HepG2 (cell line): Measurements from ENCODE around the gene POLA1. TPM values are rescaled to one million over a fixed set of nuclear protein-coding genes. Genes with fewer than 3 reads are reported as not detected.
A peak's percentile ranks its signal among the peaks of the same experiment; 100 is the strongest.

Experiments
- ATAC-seq: fragments of 200-7000 bp; cut with Tn5 transposase; 3 replicates; pipeline ENCODE4 v1.9.1; 2020; ENCODE audit warnings: mild to moderate bottlenecking, moderate library complexity
- BruUV-seq: library from RNA; stranded (reverse); fragments of 400-500 nt; replicated peaks from 2 replicates; lab custom pipeline; 2021; lab: Mats Ljungman, UMichigan
- CTCF ChIA-PET: fragments of 300-600 bp; formaldehyde crosslinking; extraction: SDS; loops from one replicate; lab custom pipeline; 2021; ENCODE audit warnings: low total read pairs, inconsistent platforms, low intra/inter-chr PET ratio; lab: Yijun Ruan, JAX
- POLR2A ChIA-PET: fragments of 350-600 bp; sonication (Branson Sonifier 250); formaldehyde crosslinking; loops from one replicate; lab custom pipeline; 2020; ENCODE audit warnings: antibody characterized with exemption, inconsistent platforms; lab: Yijun Ruan, JAX
- DNase-seq: peaks from one replicate; pipeline ENCODE4 v3.0.0-alpha.2; 2015; ENCODE audit warnings: low spot score
- FAIRE-seq: peaks from 3 replicates; lab custom pipeline; 2011; peaks lifted over from hg19 to GRCh38; lab: Jason Lieb, UNC
- H2AFZ ChIP-seq: one replicate; pipeline ENCODE4 v1.6.1; 2011; ENCODE audit warnings: low read length, inconsistent platforms
- H3K27ac ChIP-seq: fragments of 300-600 bp; 3 replicates; pipeline ENCODE4 v1.8.0; 2011; ENCODE audit warnings: mixed run types, mild to moderate bottlenecking, mixed read lengths, low read length, inconsistent platforms; ENCODE audit not compliant: insufficient read depth; ENCODE audit errors: extremely low read length
- H3K27me3 ChIP-seq, 2 experiments: fragments of 200-600 bp in 1 of 2; 2 replicates in 1 of 2; 3 replicates in 1 of 2; pipeline versions ENCODE4 v1.6.0 to v1.8.0; 2011; ENCODE audit warnings: low read length in 2 of 2, mild to moderate bottlenecking in 2 of 2, moderate library complexity in 2 of 2, inconsistent platforms in 1 of 2; ENCODE audit not compliant: insufficient read depth in 2 of 2, control insufficient read depth in 1 of 2
- H3K36me3 ChIP-seq, 2 experiments: fragments of 200-600 bp in 1 of 2; replicated peaks in 1 of 2; 2 replicates in 1 of 2; 3 replicates in 1 of 2; pipeline versions ENCODE4 v1.5.1 to v1.8.0; 2011; ENCODE audit warnings: low read length in 2 of 2, inconsistent platforms in 1 of 2; ENCODE audit not compliant: insufficient read depth in 2 of 2, control insufficient read depth in 1 of 2
- H3K4me1 ChIP-seq: 2 replicates; pipeline ENCODE4 v1.5.1; 2012; ENCODE audit warnings: low read length, inconsistent platforms; ENCODE audit not compliant: insufficient read depth
- H3K4me2 ChIP-seq: 2 replicates; pipeline ENCODE4 v1.6.0; 2011; ENCODE audit warnings: low read depth, low read length, inconsistent platforms
- H3K4me3 ChIP-seq, 3 experiments: fragments of 200-600 bp in 1 of 3; sonication (generic), shearing (Covaris generic) in 1 of 3; replicated peaks in 1 of 3; 2 replicates each; pipeline ENCODE4 v1.5.1; 2011 to 2016; ENCODE audit warnings: low read length in 3 of 3, inconsistent platforms in 2 of 3, low read depth in 2 of 3, mild to moderate bottlenecking in 2 of 3, control low read depth in 1 of 3, mixed read lengths in 1 of 3; ENCODE audit not compliant: insufficient read depth in 1 of 3
- H3K79me2 ChIP-seq: one replicate; pipeline ENCODE4 v1.6.1; 2011; ENCODE audit warnings: low read length, inconsistent platforms; ENCODE audit not compliant: insufficient read depth
- H3K9ac ChIP-seq: 2 replicates; pipeline ENCODE4 v1.6.0; 2011; ENCODE audit warnings: mild to moderate bottlenecking, low read depth, low read length, inconsistent platforms; ENCODE audit not compliant: insufficient read depth
- H3K9me3 ChIP-seq: 2 replicates; pipeline ENCODE4 v1.5.1; 2012; ENCODE audit warnings: mild to moderate bottlenecking, low read length
- H4K20me1 ChIP-seq: 2 replicates; pipeline ENCODE4 v1.6.0; 2011; ENCODE audit warnings: inconsistent platforms, mild to moderate bottlenecking, low read length, moderate library complexity; ENCODE audit not compliant: insufficient read depth
- BHLHE40 ChIP-seq: IDR thresholded peaks from 2 replicates; pipeline ENCODE4 v1.6.1; 2011; ENCODE audit warnings: low read length, improper control_type of control experiment
- ELF3 ChIP-seq: IDR thresholded peaks from 2 replicates; pipeline ENCODE4 v1.6.1; 2016; ENCODE audit warnings: missing genetic modification reagents, missing compliant biosample characterization
- FOXC1 ChIP-seq: sonication (generic); formaldehyde crosslinking; IDR thresholded peaks from 2 replicates; pipeline ENCODE4 v1.8.0; 2022; ENCODE audit warnings: mild to moderate bottlenecking, missing genetic modification reagents, borderline replicate concordance
- HINFP ChIP-seq: sonication (generic); formaldehyde crosslinking; IDR thresholded peaks from 2 replicates; pipeline ENCODE4 v1.4.0; 2020; ENCODE audit warnings: low read depth, mild to moderate bottlenecking, missing genetic modification reagents
- HMG20A ChIP-seq: IDR thresholded peaks from 2 replicates; pipeline ENCODE4 v1.6.1; 2016; ENCODE audit warnings: borderline replicate concordance
- KDM5B ChIP-seq: sonication (generic); formaldehyde crosslinking; IDR thresholded peaks from 2 replicates; pipeline ENCODE4 v1.4.0; 2020; ENCODE audit warnings: missing genetic modification reagents, mild to moderate bottlenecking, borderline replicate concordance
- MAFF ChIP-seq: IDR thresholded peaks from 2 replicates; pipeline ENCODE4 v1.6.1; 2011; ENCODE audit warnings: low read depth, low read length, improper control_type of control experiment
- MAFK ChIP-seq, 2 experiments: IDR thresholded peaks in 1 of 2; conservative IDR thresholded peaks in 1 of 2; 2 replicates each; pipeline ENCODE4 v1.6.1; 2011; ENCODE audit warnings: improper control_type of control experiment in 2 of 2, low read length in 2 of 2
- PLSCR1 ChIP-seq: sonication (generic); formaldehyde crosslinking; IDR thresholded peaks from 2 replicates; pipeline ENCODE4 v1.5.0; 2020; ENCODE audit warnings: missing genetic modification reagents, mild to moderate bottlenecking, borderline replicate concordance
- SMARCC2 ChIP-seq: fragments of 450-650 bp; IDR thresholded peaks from 2 replicates; pipeline ENCODE4 v1.6.1; 2017; ENCODE audit warnings: antibody characterized with exemption, mild to moderate bottlenecking
- SNAPC4 ChIP-seq: sonication (generic); formaldehyde crosslinking; IDR thresholded peaks from 2 replicates; pipeline ENCODE4 v1.4.0; 2020; ENCODE audit warnings: mild to moderate bottlenecking, missing genetic modification reagents
- ZNF10 ChIP-seq: sonication (generic); formaldehyde crosslinking; IDR thresholded peaks from 2 replicates; pipeline ENCODE4 v1.4.0; 2020; ENCODE audit warnings: mild to moderate bottlenecking, low read depth, missing genetic modification reagents, borderline replicate concordance
- ZNF101 ChIP-seq: sonication (generic); formaldehyde crosslinking; IDR thresholded peaks from 2 replicates; pipeline ENCODE4 v1.4.0; 2020; ENCODE audit warnings: mild to moderate bottlenecking, low read depth, missing genetic modification reagents, borderline replicate concordance
- ZNF3 ChIP-seq: IDR thresholded peaks from 2 replicates; pipeline ENCODE4 v1.7.0; 2017; ENCODE audit warnings: inconsistent platforms
- ZNF674 ChIP-seq: sonication (generic); formaldehyde crosslinking; IDR thresholded peaks from 2 replicates; pipeline ENCODE4 v1.5.0; 2020; ENCODE audit warnings: low read depth, mild to moderate bottlenecking, missing genetic modification reagents
- ZNF747 ChIP-seq: sonication (generic); formaldehyde crosslinking; IDR thresholded peaks from 2 replicates; pipeline ENCODE4 v1.8.1; 2023; ENCODE audit warnings: missing genetic modification reagents, mild to moderate bottlenecking, borderline replicate concordance
- ZNF782 ChIP-seq: sonication (generic); formaldehyde crosslinking; IDR thresholded peaks from 2 replicates; pipeline ENCODE4 v1.4.0; 2020; ENCODE audit warnings: missing genetic modification reagents, mild to moderate bottlenecking, borderline replicate concordance
- WGBS: methylation state at CpG from one replicate; pipeline ENCODE4 v1.1.6; 2017; ENCODE audit warnings: low lambda C conversion rate; 5-methylcytosine and 5-hydroxymethylcytosine counted together
- in situ Hi-C: cut with HindIII; loops from 2 replicates; pipeline ENCODE4 v1.10.0; 2017; ENCODE audit warnings: low pct_unique_long_range_greater_than_20kb; ENCODE audit not compliant: extremely low pct_ligation_motif_present
- intact Hi-C: fragments of 100-400 bp; cut with micrococcal nuclease; formaldehyde crosslinking; loops from one replicate; pipeline ENCODE4 v1.10.0; 2022; ENCODE audit not compliant: unreplicated experiment
- polyA plus RNA-seq, 8 experiments: library from polyadenylated mRNA; depleted of rRNA in 3 of 8; stranded (reverse) in 7 of 8; unstranded in 1 of 8; fragments of >200 nt; fragmentation: Illumina TruSeq in 4 of 8; extraction: Trizol in 4 of 8; gene quantifications; 2 replicates each; pipeline versions ENCODE4 v1.2.1 to v1.2.3, GENCODE V29; 2011 to 2016; ENCODE audit warnings: low read depth in 4 of 8, missing spikeins in 1 of 8, mixed read lengths in 1 of 8; ENCODE audit not compliant: insufficient read depth in 1 of 8
- total RNA-seq, 5 experiments: library from RNA; depleted of rRNA; stranded (reverse); fragments of >200 nt; fragmentation: Illumina TruSeq; extraction: Trizol; gene quantifications; 2 replicates each; pipeline ENCODE4 v1.2.3, GENCODE V29; 2016; ENCODE audit warnings: low read depth in 1 of 5

Gene POLA1
- total and polyA plus RNA-seq, 2 of the 13 experiments (the other 11 are each of a cell fraction or from before 2014, with no cell fraction given): 3.3 to 26.5 TPM

- Histone ChIP-seq H3K9me3 (no peaks in the 10 kb centered on the region), H3K9ac (no peak overlapping the region), H3K27ac (no peak overlapping the region), H4K20me1 (no peaks in the 10 kb centered on the region), H3K79me2 (no peaks in the 10 kb centered on the region), H3K4me3 (no peak overlapping the region), H3K4me1 (peaks cover 6% of the 10 kb centered on the region), H2AFZ (no peak overlapping the region), H3K36me3 (peaks cover 0 to 4% of the 10 kb centered on the region in 2 experiments; a peak in 1 of 5 replicates), H3K27me3 (no peaks in the 10 kb centered on the region), H3K4me2 (no peak overlapping the region)
- ATAC-seq (no peak), FAIRE-seq (no peak), DNase-seq (no peak)
- WGBS: 96% methylated on average over 4 of the region's 4 CpGs
- POLR2A ChIA-PET: no interaction called here
- no TSS peak for BruUV-seq
- in situ Hi-C loops (no loop called here), intact Hi-C loops (no loop called here)
- no peak for TF ChIP-seq HMG20A (CRISPR knock-in tag)
- TF ChIP-seq ZNF782: no peak
- TF ChIP-seq MAFK (conservative IDR thresholded peaks at IDR 0.05 in 1 of 2, IDR thresholded peaks at IDR 0.05 in 1 of 2; ENCODE audit: low read length in 2 of 2): peak; percentile 47 to 72; a peak in 3 of 4 replicates
- no peak for TF ChIP-seq PLSCR1 (CRISPR knock-in tag)
- no peak for TF ChIP-seq FOXC1 (CRISPR knock-in tag)
- TF ChIP-seq ZNF101: no peak
- TF ChIP-seq SNAPC4 (CRISPR knock-in tag): no peak
- TF ChIP-seq KDM5B: no peak
- no peak for TF ChIP-seq ELF3 (CRISPR knock-in tag)
- no peak for TF ChIP-seq BHLHE40
- TF ChIP-seq ZNF3 (CRISPR knock-in tag): no peak
- peak; percentile 55; the same call in 1 of the 2 replicates for TF ChIP-seq MAFF
- no peak for TF ChIP-seq ZNF674 (CRISPR knock-in tag)
- TF ChIP-seq ZNF10 (CRISPR knock-in tag): no peak
- no peak for TF ChIP-seq ZNF747 (CRISPR knock-in tag)
- no peak for TF ChIP-seq SMARCC2
- no peak for TF ChIP-seq HINFP (CRISPR knock-in tag)
- CTCF ChIA-PET: no interaction called here
Measured at GRCh38 chrX:24858004-24858746, 164.5 kb downstream of the POLA1 start.
